Measurements from ENCODE around the gene NTM.

NTM gene

GRCh38 chr11:131767421-131767820 lies 397.0 kb downstream of the NTM start:
- no peak for DNase-seq (ENCODE audit: low read depth)

- no peak for DNase-seq (ENCODE audit: low read depth)
Observed at GRCh38 chr11:131770801-131771200, 400.4 kb downstream of the NTM start.

GRCh38 chr11:131771471-131771870 lies 401.1 kb downstream of the NTM start:
- DNase-seq (ENCODE audit: low read depth) = no peak

- no peak for DNase-seq (ENCODE audit: low read depth)
Observed at GRCh38 chr11:131773626-131774025, 403.2 kb downstream of the NTM start.

GRCh38 chr11:131776211-131776610 lies 405.8 kb downstream of the NTM start:
- DNase-seq (ENCODE audit: low read depth) = no peak

GRCh38 chr11:131785801-131786200 lies 415.4 kb downstream of the NTM start:
- DNase-seq (ENCODE audit: low read depth) = no peak

- DNase-seq (ENCODE audit: low read depth) = no peak
Observed at GRCh38 chr11:131787119-131787518, 416.7 kb downstream of the NTM start.

- DNase-seq (ENCODE audit: low read depth) = no peak
Observed at GRCh38 chr11:131790586-131790985, 420.2 kb downstream of the NTM start.

GRCh38 chr11:131792243-131792642 lies 421.8 kb downstream of the NTM start:
- no peak for DNase-seq (ENCODE audit: low read depth)

GRCh38 chr11:131796089-131796488 lies 425.7 kb downstream of the NTM start:
- no peak for DNase-seq (ENCODE audit: low read depth)

GRCh38 chr11:131796541-131796940 lies 426.1 kb downstream of the NTM start:
- DNase-seq (ENCODE audit: low read depth) = no peak

GRCh38 chr11:131800452-131800851 lies 430.0 kb downstream of the NTM start:
- no peak for DNase-seq (ENCODE audit: low read depth)

- DNase-seq (ENCODE audit: low read depth) = no peak
Observed at GRCh38 chr11:131802440-131803115, 432.2 kb downstream of the NTM start.

GRCh38 chr11:131807876-131808275 lies 437.5 kb downstream of the NTM start:
- no peak for DNase-seq (ENCODE audit: low read depth)

- DNase-seq (ENCODE audit: low read depth) = no peak
Observed at GRCh38 chr11:131808470-131808869, 438.1 kb downstream of the NTM start.

GRCh38 chr11:131809203-131809918 lies 438.9 kb downstream of the NTM start:
- DNase-seq (ENCODE audit: low read depth) = no peak

- no peak for DNase-seq (ENCODE audit: low read depth)
Observed at GRCh38 chr11:131810541-131810940, 440.1 kb downstream of the NTM start.

GRCh38 chr11:131811383-131811782 lies 441.0 kb downstream of the NTM start:
- DNase-seq (ENCODE audit: low read depth) = no peak

GRCh38 chr11:131814108-131814507 lies 443.7 kb downstream of the NTM start:
- DNase-seq (ENCODE audit: low read depth) = no peak

- DNase-seq (ENCODE audit: low read depth) = no peak
Observed at GRCh38 chr11:131815590-131815989, 445.2 kb downstream of the NTM start.

GRCh38 chr11:131816051-131816450 lies 445.6 kb downstream of the NTM start:
- DNase-seq (ENCODE audit: low read depth) = no peak

GRCh38 chr11:131817687-131818188 lies 447.3 kb downstream of the NTM start:
- DNase-seq (ENCODE audit: low read depth) = no peak

- no peak for DNase-seq (ENCODE audit: low read depth)
Observed at GRCh38 chr11:131819865-131820264, 449.4 kb downstream of the NTM start.

GRCh38 chr11:131822506-131822905 lies 452.1 kb downstream of the NTM start:
- DNase-seq (ENCODE audit: low read depth) = no peak
